Measurements from ENCODE around the gene SLC12A9.
"Not testable (repeated sequence)": the region's sequence is repeated elsewhere in the genome, so short reads cannot be mapped to it uniquely, and the experiment has no call there.

SLC12A9 gene

GRCh38 chr7:100826514-100827329, 25.8 kb upstream of the SLC12A9 start:
- DNase-seq (ENCODE audit: low spot score), result no peak

- DNase-seq (ENCODE audit: low spot score), result peak; percentile 72
Observed at GRCh38 chr7:100827330-100828226, 24.9 kb upstream of the SLC12A9 start, which contains the start of gene EPHB4. Gene EPHB4, minus strand, starts transcription at chr7:100827523. Its CDS starts 493 bp downstream, at chr7:100827030.

GRCh38 chr7:100829150-100829716, 23.3 kb upstream of the SLC12A9 start:
- DNase-seq (ENCODE audit: low spot score), result no peak

- DNase-seq (ENCODE audit: low spot score), result no peak
Observed at GRCh38 chr7:100830396-100830795, 22.1 kb upstream of the SLC12A9 start.

- DNase-seq (ENCODE audit: low spot score), result no peak
Observed at GRCh38 chr7:100832281-100832633, 20.3 kb upstream of the SLC12A9 start.

GRCh38 chr7:100835903-100836811, 16.4 kb upstream of the SLC12A9 start:
- DNase-seq (ENCODE audit: low spot score), result no peak

GRCh38 chr7:100836812-100837098, 15.8 kb upstream of the SLC12A9 start:
- DNase-seq (ENCODE audit: low spot score), result no peak

- peak; percentile 92 for DNase-seq (ENCODE audit: low spot score)
Observed at GRCh38 chr7:100837099-100837836, 15.2 kb upstream of the SLC12A9 start.

GRCh38 chr7:100839361-100839760, 13.2 kb upstream of the SLC12A9 start:
- no peak for DNase-seq (ENCODE audit: low spot score)

GRCh38 chr7:100840470-100841100, 11.9 kb upstream of the SLC12A9 start:
- no peak for DNase-seq (ENCODE audit: low spot score)

- DNase-seq (ENCODE audit: low spot score), result no peak
Observed at GRCh38 chr7:100847360-100847759, 5.2 kb upstream of the SLC12A9 start.

GRCh38 chr7:100854146-100854895, 1.8 kb downstream of the SLC12A9 start:
- peak; percentile 1 for DNase-seq (ENCODE audit: low spot score)

- not testable (repeated sequence) for DNase-seq (ENCODE audit: low spot score)
Observed at GRCh38 chr7:100854899-100855298, 2.4 kb downstream of the SLC12A9 start.

- DNase-seq (ENCODE audit: low spot score), result no peak
Observed at GRCh38 chr7:100855515-100855914, 3.0 kb downstream of the SLC12A9 start.

- no peak for DNase-seq (ENCODE audit: low spot score)
Observed at GRCh38 chr7:100856871-100857282, 4.4 kb downstream of the SLC12A9 start.

GRCh38 chr7:100859856-100860255, 7.3 kb downstream of the SLC12A9 start:
- no peak for DNase-seq (ENCODE audit: low spot score)

- no peak for DNase-seq (ENCODE audit: low spot score)
Observed at GRCh38 chr7:100860702-100861615, 8.4 kb downstream of the SLC12A9 start.

- no peak for DNase-seq (ENCODE audit: low spot score)
Observed at GRCh38 chr7:100861616-100861985, 9.1 kb downstream of the SLC12A9 start.
